HepG2 (cell line): ENCODE measurements around the gene SLCO2A1. TPM values are rescaled to one million over a fixed set of nuclear protein-coding genes. Genes with fewer than 3 reads are reported as not detected.

Source experiments
- ATAC-seq: fragments of 200-7000 bp; cut with Tn5 transposase; 3 replicates; pipeline ENCODE4 v1.9.1; 2020; ENCODE audit warnings: mild to moderate bottlenecking, moderate library complexity
- BruUV-seq: library from RNA; stranded (reverse); fragments of 400-500 nt; replicated peaks from 2 replicates; lab custom pipeline; 2021; lab: Mats Ljungman, UMichigan
- CTCF ChIA-PET: fragments of 300-600 bp; formaldehyde crosslinking; extraction: SDS; loops from one replicate; lab custom pipeline; 2021; ENCODE audit warnings: low total read pairs, inconsistent platforms, low intra/inter-chr PET ratio; lab: Yijun Ruan, JAX
- POLR2A ChIA-PET: fragments of 350-600 bp; sonication (Branson Sonifier 250); formaldehyde crosslinking; loops from one replicate; lab custom pipeline; 2020; ENCODE audit warnings: antibody characterized with exemption, inconsistent platforms; lab: Yijun Ruan, JAX
- DNase-seq: peaks from one replicate; pipeline ENCODE4 v3.0.0-alpha.2; 2015; ENCODE audit warnings: low spot score
- FAIRE-seq: peaks from 3 replicates; lab custom pipeline; 2011; peaks lifted over from hg19 to GRCh38; lab: Jason Lieb, UNC
- H2AFZ ChIP-seq: one replicate; pipeline ENCODE4 v1.6.1; 2011; ENCODE audit warnings: low read length, inconsistent platforms
- H3K27ac ChIP-seq: fragments of 300-600 bp; 3 replicates; pipeline ENCODE4 v1.8.0; 2011; ENCODE audit warnings: mixed run types, mild to moderate bottlenecking, mixed read lengths, low read length, inconsistent platforms; ENCODE audit not compliant: insufficient read depth; ENCODE audit errors: extremely low read length
- H3K27me3 ChIP-seq, 2 experiments: fragments of 200-600 bp in 1 of 2; 2 replicates in 1 of 2; 3 replicates in 1 of 2; pipeline versions ENCODE4 v1.6.0 to v1.8.0; 2011; ENCODE audit warnings: low read length in 2 of 2, mild to moderate bottlenecking in 2 of 2, moderate library complexity in 2 of 2, inconsistent platforms in 1 of 2; ENCODE audit not compliant: insufficient read depth in 2 of 2, control insufficient read depth in 1 of 2
- H3K36me3 ChIP-seq, 2 experiments: fragments of 200-600 bp in 1 of 2; replicated peaks in 1 of 2; 2 replicates in 1 of 2; 3 replicates in 1 of 2; pipeline versions ENCODE4 v1.5.1 to v1.8.0; 2011; ENCODE audit warnings: low read length in 2 of 2, inconsistent platforms in 1 of 2; ENCODE audit not compliant: insufficient read depth in 2 of 2, control insufficient read depth in 1 of 2
- H3K4me1 ChIP-seq: 2 replicates; pipeline ENCODE4 v1.5.1; 2012; ENCODE audit warnings: low read length, inconsistent platforms; ENCODE audit not compliant: insufficient read depth
- H3K4me2 ChIP-seq: 2 replicates; pipeline ENCODE4 v1.6.0; 2011; ENCODE audit warnings: low read depth, low read length, inconsistent platforms
- H3K4me3 ChIP-seq, 3 experiments: fragments of 200-600 bp in 1 of 3; sonication (generic), shearing (Covaris generic) in 1 of 3; replicated peaks in 1 of 3; 2 replicates each; pipeline ENCODE4 v1.5.1; 2011 to 2016; ENCODE audit warnings: low read length in 3 of 3, inconsistent platforms in 2 of 3, low read depth in 2 of 3, mild to moderate bottlenecking in 2 of 3, control low read depth in 1 of 3, mixed read lengths in 1 of 3; ENCODE audit not compliant: insufficient read depth in 1 of 3
- H3K79me2 ChIP-seq: one replicate; pipeline ENCODE4 v1.6.1; 2011; ENCODE audit warnings: low read length, inconsistent platforms; ENCODE audit not compliant: insufficient read depth
- H3K9ac ChIP-seq: 2 replicates; pipeline ENCODE4 v1.6.0; 2011; ENCODE audit warnings: mild to moderate bottlenecking, low read depth, low read length, inconsistent platforms; ENCODE audit not compliant: insufficient read depth
- H3K9me3 ChIP-seq: 2 replicates; pipeline ENCODE4 v1.5.1; 2012; ENCODE audit warnings: mild to moderate bottlenecking, low read length
- H4K20me1 ChIP-seq: 2 replicates; pipeline ENCODE4 v1.6.0; 2011; ENCODE audit warnings: inconsistent platforms, mild to moderate bottlenecking, low read length, moderate library complexity; ENCODE audit not compliant: insufficient read depth
- MED13 ChIP-seq: sonication (generic); formaldehyde crosslinking; IDR thresholded peaks from 2 replicates; pipeline ENCODE4 v1.5.0; 2020; ENCODE audit warnings: missing genetic modification reagents
- MLXIP ChIP-seq: sonication (generic); formaldehyde crosslinking; IDR thresholded peaks from 2 replicates; pipeline ENCODE4 v1.9.0; 2021; ENCODE audit warnings: missing genetic modification reagents, borderline replicate concordance
- TGIF2 ChIP-seq: IDR thresholded peaks from 2 replicates; pipeline ENCODE4 v1.6.1; 2016; ENCODE audit warnings: control low read depth, missing compliant biosample characterization
- ZNF205 ChIP-seq: IDR thresholded peaks from 2 replicates; pipeline ENCODE4 v1.6.1; 2018; ENCODE audit warnings: missing biosample characterization, missing genetic modification reagents
- ZNF317 ChIP-seq: sonication (generic); formaldehyde crosslinking; IDR thresholded peaks from 2 replicates; pipeline ENCODE4 v1.5.0; 2020; ENCODE audit warnings: mild to moderate bottlenecking, missing genetic modification reagents
- ZNF407 ChIP-seq: sonication (generic); formaldehyde crosslinking; IDR thresholded peaks from one replicate; pipeline ENCODE4 v1.5.1; 2020; ENCODE audit warnings: mild to moderate bottlenecking, missing genetic modification reagents; ENCODE audit errors: not compliant biosample characterization
- ZNF644 ChIP-seq: IDR thresholded peaks from 2 replicates; pipeline ENCODE4 v1.6.1; 2016; ENCODE audit warnings: low read depth
- WGBS: methylation state at CpG from one replicate; pipeline ENCODE4 v1.1.6; 2017; ENCODE audit warnings: low lambda C conversion rate; 5-methylcytosine and 5-hydroxymethylcytosine counted together
- in situ Hi-C: cut with HindIII; loops from 2 replicates; pipeline ENCODE4 v1.10.0; 2017; ENCODE audit warnings: low pct_unique_long_range_greater_than_20kb; ENCODE audit not compliant: extremely low pct_ligation_motif_present
- intact Hi-C: fragments of 100-400 bp; cut with micrococcal nuclease; formaldehyde crosslinking; loops from one replicate; pipeline ENCODE4 v1.10.0; 2022; ENCODE audit not compliant: unreplicated experiment
- polyA plus RNA-seq, 8 experiments: library from polyadenylated mRNA; depleted of rRNA in 3 of 8; stranded (reverse) in 7 of 8; unstranded in 1 of 8; fragments of >200 nt; fragmentation: Illumina TruSeq in 4 of 8; extraction: Trizol in 4 of 8; gene quantifications; 2 replicates each; pipeline versions ENCODE4 v1.2.1 to v1.2.3, GENCODE V29; 2011 to 2016; ENCODE audit warnings: low read depth in 4 of 8, missing spikeins in 1 of 8, mixed read lengths in 1 of 8; ENCODE audit not compliant: insufficient read depth in 1 of 8
- total RNA-seq, 5 experiments: library from RNA; depleted of rRNA; stranded (reverse); fragments of >200 nt; fragmentation: Illumina TruSeq; extraction: Trizol; gene quantifications; 2 replicates each; pipeline ENCODE4 v1.2.3, GENCODE V29; 2016; ENCODE audit warnings: low read depth in 1 of 5

Gene SLCO2A1
- total and polyA plus RNA-seq, 2 of the 13 experiments (the other 11 are each of a cell fraction or from before 2014, with no cell fraction given): 0.04 TPM; not detected in 1

- Histone ChIP-seq H3K9ac (no peak overlapping the region), H4K20me1 (no peaks in the 10 kb centered on the region), H3K4me1 (peaks cover 27% of the 10 kb centered on the region), H3K4me2 (no peak overlapping the region), H3K36me3 (no peaks in the 10 kb centered on the region), H3K79me2 (no peaks in the 10 kb centered on the region), H3K27ac (no peak overlapping the region), H3K9me3 (no peaks in the 10 kb centered on the region), H3K4me3 (no peak overlapping the region), H2AFZ (no peak overlapping the region), H3K27me3 (peaks cover 0 to 15% of the 10 kb centered on the region in 2 experiments; a peak in 3 of 5 replicates)
- ChIA-PET CTCF (no interaction called here), POLR2A (no interaction called here)
- BruUV-seq: no TSS peak
- no peak for DNase-seq
- FAIRE-seq: no peak
- in situ Hi-C loops (no loop called here), intact Hi-C loops (no loop called here)
- WGBS: 26% methylated on average over 6 of the region's 9 CpGs
- no peak for ATAC-seq
- TF ChIP-seq ZNF644 (CRISPR knock-in tag) (no peak), ZNF205 (CRISPR knock-in tag) (no peak), ZNF317 (CRISPR knock-in tag) (no peak), TGIF2 (no peak), MED13 (CRISPR knock-in tag) (no peak), MLXIP (CRISPR knock-in tag) (no peak), ZNF407 (CRISPR knock-in tag) (no peak)
These were observed 35.8 kb upstream of the SLCO2A1 start for GRCh38 chr3:134065252-134066157.
